GM19328 (cell line): ENCODE results near the gene CPNE1.
A peak's percentile ranks its signal among the peaks of the same experiment; 100 is the strongest.

Experiments used
- ATAC-seq: cut with Tn5 transposase; IDR thresholded peaks from one replicate; pipeline ENCODE4 v1.9.1; 2021; ENCODE audit warnings: mild to moderate bottlenecking, moderate library complexity; ENCODE audit not compliant: unreplicated experiment

The CPNE1 gene

DNA sequence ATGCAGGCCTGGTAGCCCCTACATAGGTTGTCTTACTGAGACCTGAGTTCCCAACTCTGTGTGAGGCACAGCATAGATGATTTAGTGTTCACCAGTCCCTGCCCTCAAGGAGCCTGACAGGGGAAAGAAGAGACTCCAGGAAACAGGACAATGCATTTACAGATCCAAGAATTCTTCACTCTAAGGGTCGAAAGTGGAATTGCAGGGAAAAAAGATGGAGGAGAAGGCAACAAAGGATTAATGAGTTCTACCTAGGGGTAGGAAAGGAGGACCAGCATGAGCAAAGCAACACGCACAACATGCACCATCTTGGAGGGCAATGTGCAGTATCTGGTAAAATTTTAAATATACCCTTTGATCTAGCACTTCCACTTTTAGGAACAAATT lies 43.1 kb downstream of the CPNE1 start:
- ATAC-seq = no peak

- ATAC-seq = no peak
Measured at GRCh38 chr20:35620818-35621559, 43.7 kb downstream of the CPNE1 start.

GRCh38 chr20:35619196-35620095 lies 45.3 kb downstream of the CPNE1 start:
- ATAC-seq = peak; percentile 38

DNA sequence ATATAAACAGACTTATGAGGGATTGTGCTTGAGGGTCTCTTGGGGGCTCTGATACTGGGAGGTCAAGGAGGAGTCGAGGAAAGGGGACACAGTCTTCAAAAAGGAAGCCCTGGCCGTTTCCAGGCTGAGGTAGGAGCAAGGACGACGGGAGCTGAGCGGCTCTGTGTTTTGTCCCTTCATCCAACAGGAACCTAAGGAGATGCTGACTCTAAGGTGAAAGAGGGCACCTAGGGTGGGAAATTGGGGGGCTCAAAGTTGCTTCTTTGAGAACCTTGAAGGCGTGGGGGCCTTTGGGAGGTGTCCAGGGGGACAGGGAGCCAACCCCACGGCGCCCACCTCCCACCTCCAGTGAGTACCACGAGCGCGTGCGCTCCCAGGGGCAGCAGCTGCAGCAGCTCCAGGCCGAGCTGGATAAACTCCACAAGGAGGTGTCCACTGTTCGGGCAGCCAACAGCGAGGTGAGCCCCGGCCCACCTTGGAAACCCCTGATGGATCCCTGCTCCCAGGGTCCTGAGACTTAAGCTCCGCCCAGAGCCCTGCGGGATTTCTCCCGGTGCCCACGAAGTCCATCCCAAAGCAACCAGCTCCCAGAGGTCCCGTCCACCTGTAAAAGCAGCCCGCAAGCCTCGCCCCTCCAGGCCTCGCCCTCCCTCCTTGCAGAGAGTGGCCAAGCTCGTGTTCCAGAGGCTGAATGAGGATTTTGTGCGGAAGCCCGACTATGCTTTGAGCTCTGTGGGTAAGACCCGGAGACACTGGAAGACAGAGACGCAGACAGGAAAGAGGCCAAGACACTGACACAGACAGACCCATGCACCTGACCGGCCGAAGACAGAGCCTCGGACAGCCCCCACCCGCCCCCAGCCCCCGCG lies 46.2 kb downstream of the CPNE1 start:
- ATAC-seq = no peak

DNA sequence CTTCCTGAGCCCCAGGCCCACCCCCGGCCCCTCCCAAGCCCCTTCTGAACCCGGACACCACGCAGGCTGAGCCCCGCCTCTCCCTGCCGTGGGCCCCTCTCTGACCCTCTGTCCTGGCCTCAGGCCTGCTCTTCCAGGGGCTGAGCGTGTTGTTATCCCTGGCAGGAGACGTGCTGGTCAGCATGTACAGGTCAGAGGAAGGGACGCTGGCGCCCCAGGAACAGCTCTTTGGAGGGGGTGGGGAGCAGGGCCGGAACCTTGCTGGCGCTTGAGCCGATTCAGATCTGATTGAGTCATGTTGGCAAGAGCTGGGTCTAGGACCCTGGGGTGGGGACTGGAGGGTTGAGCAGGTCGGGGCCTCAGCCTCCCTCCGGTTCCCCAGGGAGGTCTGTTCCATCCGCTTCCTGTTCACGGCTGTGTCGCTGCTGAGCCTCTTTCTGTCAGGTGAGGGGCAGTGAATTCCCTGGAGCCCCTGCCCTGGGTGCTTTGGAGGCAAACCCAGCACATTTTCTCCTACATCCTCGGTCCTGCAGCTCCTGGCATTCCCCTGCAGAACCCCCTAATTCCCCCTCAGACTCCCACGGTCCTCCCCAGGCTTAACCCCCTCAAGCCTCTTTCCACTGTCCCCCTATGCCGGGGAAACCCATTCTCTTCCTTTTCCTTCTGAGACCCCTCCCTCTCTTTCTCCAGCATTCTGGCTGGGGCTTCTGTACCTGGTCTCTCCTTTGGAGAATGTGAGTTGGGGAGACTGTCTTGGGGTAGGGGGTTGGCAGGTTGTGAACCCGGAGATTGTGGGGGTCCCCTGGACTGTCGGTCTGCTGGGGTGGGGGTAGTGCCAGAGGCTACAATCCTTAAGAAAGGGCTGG lies 47.1 kb downstream of the CPNE1 start:
- no peak for ATAC-seq

DNA sequence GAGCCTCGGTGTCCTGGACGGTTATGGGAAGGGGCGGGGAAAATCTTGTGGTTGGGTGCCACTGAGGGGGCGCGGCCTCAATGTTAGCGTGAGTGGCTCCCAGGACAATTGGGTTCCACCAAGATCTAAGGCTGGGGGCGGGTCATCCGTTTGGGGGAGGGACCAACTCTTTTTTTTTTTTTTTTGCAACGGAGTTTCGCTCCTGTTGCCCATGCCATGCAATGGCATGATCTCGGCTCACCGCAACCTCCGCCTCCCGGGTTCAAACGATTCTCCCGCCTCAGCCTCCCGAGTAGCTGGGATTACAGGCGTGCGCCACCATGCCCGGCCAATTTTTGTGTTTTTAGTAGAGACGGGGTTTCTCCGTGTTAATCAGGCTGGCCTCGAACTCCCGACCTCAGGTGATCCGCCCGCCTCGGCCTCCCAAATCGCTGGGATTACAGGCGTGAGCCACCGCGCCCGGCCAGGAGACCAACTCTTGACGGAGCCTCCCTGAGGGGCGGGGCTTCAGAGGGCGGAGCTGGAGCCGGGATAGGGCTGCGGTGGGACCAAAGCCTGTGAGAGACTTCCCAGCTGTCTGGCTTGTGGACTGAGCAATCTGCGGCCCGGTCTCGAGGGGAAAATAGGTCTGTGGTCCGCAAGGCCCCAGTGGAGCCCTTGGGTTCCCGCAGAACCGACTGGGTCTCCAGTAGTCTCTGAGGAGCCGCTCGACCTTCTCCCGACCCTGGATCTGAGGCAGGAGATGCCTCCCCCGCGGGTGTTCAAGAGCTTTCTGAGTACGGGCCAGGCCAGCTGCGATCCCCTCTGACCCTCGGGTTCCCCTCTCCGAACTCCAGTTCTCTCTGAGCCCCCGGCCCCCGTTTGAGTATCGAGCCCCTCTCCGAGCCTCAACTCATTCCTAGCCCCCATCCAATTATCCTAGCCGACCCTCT lies 48.0 kb downstream of the CPNE1 start:
- ATAC-seq = no peak

DNA sequence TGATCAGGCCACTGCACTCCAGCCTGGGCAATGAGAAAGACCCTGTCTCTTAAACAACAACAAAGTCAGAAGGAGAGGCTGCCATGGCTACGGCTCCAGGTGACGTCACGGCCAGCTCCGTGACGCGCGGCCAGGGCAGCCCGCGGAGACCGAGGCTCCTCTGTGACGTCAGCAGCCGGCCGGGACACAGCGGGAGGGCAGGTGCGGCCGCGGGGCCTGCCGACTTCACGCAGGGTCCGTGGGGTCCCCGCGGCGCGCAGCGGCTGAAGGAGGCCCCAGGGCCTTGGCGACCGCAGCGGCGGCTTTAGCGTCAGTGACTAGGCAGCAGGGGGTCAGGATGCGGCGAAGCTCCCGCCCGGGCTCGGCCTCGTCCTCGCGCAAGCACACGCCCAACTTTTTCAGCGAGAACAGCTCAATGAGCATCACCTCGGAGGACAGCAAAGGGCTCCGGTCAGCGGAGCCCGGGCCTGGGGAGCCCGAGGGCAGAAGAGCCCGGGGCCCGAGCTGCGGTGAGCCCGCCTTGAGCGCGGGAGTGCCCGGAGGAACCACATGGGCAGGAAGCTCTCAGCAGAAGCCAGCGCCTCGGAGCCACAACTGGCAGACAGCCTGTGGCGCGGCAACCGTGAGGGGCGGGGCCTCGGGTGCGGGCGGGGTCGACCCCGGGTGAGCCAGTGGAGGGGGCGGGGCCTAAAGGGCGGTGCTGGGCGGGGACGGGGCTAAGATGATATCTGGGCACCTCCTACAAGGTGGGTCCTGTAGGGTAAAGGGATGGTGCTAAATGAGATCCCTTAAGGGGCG lies 48.8 kb downstream of the CPNE1 start, which contains the start of gene SPAG4:
SPAG4 (plus strand) TSS at position 163 of the 798 bp plus-strand sequence; CDS start at position 338, 175 bp downstream.
- ATAC-seq = peak; percentile 73

DNA sequence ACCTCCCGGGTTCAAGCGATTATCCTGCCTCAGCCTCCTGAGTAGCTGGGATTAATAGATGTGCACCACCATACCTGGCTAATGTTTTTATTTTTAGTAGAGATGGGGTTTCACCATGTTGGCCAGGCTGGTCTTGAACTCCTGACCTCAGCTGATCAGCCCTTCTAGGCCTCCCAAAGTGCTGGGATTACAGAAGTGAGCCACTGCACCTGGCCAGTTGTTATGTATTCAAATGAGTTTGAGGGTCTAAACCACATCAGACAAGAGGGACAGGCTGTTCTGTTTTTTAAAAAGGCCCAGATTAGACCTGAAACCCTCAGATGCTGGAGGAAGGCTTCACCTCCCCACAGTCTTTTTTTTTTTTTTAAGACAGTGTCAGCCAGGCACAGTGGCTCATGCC lies 53.2 kb downstream of the CPNE1 start:
- no peak for ATAC-seq

GRCh38 chr20:35610833-35611427 lies 53.8 kb downstream of the CPNE1 start:
- ATAC-seq = no peak

GRCh38 chr20:35607003-35607735 lies 57.5 kb downstream of the CPNE1 start:
- ATAC-seq = no peak

DNA sequence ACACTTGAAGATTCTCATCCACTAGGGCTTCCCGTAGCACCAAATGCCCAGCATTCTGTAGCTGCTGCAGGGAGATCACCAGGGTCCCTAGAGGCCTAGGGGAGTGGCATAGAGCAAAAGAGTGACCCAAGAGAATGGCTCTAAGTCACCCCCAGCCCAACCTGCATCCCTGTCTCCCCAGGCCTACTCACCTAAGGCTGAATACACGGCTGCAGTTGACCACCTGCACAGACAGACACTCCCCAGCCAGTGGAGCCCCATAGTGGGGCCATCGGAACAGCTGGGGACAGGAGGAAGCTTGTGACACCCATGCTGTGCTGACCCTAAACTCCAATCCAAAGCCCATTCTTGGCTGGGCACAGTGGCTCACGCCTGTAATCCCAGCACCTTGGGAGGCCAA lies 58.6 kb downstream of the CPNE1 start:
- no peak for ATAC-seq

DNA sequence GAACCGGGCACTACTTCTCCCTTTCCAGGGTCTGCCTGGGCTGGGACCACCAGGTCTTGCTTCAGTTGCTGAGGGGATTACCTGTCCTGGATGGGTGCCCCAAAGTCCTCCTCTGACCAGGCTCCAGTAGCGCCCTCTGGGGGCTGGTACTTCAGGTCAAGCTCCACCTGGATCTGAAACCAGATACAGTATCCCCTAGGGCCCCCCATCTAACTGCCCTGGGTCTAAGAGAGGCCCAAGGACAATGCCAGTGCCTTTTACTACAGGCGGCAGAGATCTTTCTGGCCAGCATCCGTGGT lies 60.3 kb downstream of the CPNE1 start:
- ATAC-seq = no peak

DNA sequence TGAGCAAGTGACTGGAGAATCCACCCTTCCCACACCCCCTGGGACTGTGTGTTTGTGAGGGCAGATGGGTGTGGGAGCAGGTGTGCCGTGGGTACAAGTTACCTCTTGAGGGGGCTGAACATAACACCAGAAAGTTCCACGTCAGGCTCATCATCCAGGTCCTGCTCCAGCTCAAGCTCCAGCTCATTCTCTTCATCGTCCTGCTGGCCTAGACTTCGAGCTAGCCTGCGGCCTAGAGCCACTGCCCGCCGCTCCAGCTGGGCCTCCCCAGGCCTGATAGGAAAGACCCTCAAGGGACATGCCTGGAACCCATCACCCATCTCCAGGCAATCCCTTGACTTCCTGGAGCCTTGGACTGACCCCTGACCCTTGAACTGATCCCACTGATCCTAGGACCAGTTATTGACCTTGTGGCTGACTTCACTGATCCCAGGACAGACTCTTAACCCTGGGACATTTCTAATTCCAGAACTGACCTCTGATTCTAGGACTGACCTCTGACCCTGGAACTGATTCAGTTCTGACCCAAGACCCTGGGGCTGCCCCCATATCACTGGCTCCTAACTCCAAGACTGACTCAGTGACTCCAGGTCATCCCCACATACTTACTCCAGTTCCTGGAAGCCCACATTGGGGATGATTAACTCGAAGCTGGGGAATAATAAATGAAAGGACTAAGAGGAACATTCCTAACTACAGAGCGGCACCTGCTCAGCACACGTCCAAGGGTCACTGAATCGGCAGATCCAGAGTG lies 60.8 kb downstream of the CPNE1 start:
- no peak for ATAC-seq

DNA sequence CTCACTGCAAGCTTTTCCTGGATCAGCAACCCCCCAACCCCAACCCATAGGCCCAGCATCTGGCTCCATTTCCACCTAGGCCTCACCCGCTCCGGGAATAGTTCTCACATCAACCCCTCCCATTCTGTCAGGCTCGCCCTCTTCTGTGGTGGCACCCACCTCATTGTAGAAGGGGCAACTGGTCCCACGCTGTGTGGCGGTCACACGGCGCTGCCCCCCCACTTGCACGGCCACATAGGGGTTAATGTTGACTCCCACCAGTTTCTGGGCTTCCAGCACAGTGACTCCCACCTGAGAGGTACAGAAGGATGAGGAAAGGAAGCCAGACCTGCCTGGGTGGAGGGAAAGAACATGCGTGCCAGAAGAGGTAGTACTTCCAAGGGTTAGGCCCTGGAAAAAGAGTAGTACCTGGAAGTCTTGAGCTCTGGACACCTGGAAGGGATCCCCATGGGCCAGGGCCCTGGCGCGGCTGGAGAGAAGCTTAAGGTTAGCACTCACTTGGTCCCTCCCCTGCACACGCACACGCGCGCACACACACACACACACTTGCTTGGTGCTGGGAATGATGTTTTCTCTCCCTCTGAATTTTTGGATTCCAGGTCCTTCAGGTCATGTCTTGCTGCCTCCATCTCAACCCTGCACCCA lies 61.7 kb downstream of the CPNE1 start:
- no peak for ATAC-seq

- no peak for ATAC-seq
Measured at GRCh38 chr20:35601990-35602389, 62.7 kb downstream of the CPNE1 start.
